ENCODE data around the gene CREB1. TPM values are rescaled to one million over a fixed set of nuclear protein-coding genes. Genes with fewer than 3 reads are reported as not detected.

CREB1 gene
- total RNA-seq, 1 donor from 2014 or later = 83.9 TPM

DNA sequence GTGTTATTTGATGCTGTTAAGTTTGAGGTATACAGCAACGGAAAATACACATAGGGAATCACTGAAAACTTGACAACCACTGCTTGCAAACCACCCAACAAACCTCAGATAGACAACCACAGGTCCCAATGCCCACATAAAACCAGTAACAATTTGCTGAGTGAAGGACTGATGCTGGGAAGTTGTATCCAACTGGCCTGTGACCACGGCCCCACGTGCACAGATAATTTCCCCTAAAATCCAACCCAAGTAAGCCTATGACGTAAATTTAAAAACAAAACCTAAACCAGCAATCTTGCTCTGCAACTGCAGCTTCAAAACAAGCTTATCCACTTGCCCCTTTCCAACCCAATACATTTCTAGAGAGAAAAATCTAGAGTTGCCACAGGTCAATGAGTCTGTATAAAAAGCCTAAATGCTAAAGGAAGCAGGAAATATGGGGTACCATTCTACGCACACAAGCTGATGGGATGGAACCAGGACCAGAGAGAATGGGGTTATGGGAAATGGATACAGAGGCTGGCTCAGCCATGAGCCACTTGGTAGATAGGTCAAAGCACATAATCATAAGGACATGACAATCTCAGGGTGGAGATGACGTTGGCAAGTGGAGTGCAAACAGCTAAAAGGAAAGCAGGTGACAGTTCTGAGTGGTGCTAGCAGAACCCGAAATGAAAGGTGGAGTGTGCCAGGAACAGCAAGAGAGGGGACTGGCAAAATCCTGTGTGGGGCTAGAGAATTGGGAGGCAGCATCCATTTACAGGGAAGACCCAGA, 27.8 kb upstream of the CREB1 start:
- DNase-seq (ENCODE audit: low spot score) = no peak
- peak; percentile 17 for ATAC-seq
- intact Hi-C loops (cut with DNase I) = no loop called here

DNA sequence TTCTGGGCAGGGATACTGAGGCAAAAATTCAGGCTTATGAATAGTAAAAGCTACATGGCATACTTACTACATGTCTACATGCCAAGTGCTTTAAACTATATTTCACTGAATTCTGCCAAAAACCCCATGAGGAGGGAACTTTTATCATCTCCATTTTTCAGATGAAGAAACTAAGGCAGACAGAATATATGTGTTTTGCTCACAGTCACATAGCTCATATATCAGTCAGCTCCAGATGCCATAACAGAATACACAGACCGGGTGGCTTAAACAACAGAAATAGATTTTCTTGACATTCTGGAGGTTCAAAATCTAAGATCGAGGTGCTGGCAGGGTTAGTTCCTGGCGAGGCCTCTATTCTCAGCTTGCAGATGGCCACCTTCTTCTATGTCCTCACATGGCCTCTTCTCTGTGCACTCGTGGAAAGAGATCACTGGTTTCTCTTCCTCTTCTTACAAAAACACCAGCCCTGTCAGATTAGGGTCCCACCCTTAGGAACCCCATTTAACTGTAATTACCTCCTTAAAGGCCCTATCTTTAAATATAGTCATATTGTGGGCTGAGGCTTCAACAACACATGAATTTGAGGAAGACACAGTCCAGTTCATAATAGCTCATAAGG, 27.1 kb upstream of the CREB1 start:
- peak; percentile 41 for ATAC-seq
- intact Hi-C loops (cut with DNase I) = no loop called here
- no peak for DNase-seq (ENCODE audit: low spot score)

DNA sequence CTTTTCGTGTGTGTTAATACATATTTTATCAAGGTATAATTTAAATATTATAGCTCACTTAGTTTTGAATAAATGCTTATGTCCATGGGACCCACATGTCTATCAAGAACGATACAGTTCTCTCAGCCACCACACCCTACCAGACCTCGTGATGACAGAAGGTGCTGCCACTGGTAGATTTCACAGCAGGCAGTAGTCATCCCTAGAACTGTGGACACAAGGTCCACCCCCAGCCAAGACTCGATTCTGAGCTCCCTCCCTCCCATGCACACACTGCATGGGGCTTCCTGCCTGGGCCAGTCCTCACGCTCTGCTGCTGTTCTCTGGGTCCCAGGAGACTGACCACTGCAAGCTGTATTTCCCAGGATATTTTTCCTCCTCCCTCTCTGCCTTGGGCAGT, 26.5 kb upstream of the CREB1 start:
- ATAC-seq = peak; percentile 16
- intact Hi-C loops (cut with DNase I) = no loop called here
- no peak for DNase-seq (ENCODE audit: low spot score)

GRCh38 chr2:207504513-207505170, 25.1 kb upstream of the CREB1 start:
- intact Hi-C loops (cut with DNase I) = no loop called here
- DNase-seq (ENCODE audit: low spot score) (no peak), ATAC-seq (peak; percentile 44)

DNA sequence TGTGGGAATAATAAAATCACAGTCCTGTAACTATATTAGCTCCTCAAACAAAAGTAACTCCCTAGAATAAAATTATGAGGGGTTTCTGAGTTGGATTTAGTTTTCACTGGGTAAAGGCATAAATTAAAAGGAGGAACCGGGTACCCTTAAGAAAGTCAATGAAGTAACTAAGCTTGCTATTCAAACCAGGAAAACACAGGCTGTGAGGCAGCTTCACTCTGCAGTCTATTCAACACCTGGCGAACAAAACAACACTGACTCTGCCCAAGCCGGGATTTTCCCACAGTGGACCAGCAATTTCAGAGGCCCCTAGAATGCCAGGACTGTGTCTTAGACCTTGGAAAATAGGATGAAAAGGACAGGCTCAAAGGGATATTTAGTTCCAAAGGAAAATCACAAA, 24.6 kb upstream of the CREB1 start:
- no peak for DNase-seq (ENCODE audit: low spot score)
- ATAC-seq = no peak
- intact Hi-C loops (cut with DNase I) = no loop called here

DNA sequence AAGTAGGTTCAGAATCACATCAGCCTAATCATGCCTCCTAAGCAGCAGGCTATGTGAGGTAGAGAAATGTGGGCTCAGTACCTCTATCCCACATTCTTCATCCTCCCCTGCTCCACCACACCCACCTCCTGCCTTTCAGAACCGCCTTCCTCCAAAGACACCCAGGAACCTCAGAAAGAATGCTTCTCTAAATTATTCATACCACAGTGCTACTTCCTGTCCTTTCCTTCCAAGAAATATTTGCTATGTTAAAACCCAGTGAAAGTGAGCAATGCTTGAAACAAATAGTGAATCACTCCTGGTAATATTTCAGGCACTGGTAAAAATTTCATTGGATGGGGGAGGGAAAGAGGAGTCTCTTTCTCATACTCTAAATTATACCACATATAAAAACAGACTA, 24.0 kb upstream of the CREB1 start:
- ATAC-seq (peak; percentile 42), DNase-seq (ENCODE audit: low spot score) (no peak)
- intact Hi-C loops (cut with DNase I) = no loop called here

DNA sequence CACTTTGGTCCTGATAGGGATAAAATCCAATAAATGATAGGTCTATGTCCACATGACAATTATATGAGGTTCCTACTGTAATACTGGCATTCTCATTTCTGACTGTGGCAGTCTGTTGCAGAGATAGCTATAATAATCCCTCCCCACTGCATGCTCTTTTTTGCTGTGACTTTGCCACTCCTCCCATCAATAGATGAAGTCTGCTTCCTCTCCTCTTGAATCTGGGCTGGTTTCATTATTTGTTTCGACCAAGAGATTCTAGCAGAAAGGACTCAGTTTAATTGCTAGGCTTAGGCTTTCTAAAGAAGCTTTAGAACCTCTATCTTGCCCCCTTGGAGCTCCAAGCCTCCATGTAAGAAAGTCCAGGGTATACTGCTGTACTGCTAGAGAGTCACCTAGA, 23.3 kb upstream of the CREB1 start:
- ATAC-seq (no peak), DNase-seq (ENCODE audit: low spot score) (no peak)
- intact Hi-C loops (cut with DNase I) = no loop called here

DNA sequence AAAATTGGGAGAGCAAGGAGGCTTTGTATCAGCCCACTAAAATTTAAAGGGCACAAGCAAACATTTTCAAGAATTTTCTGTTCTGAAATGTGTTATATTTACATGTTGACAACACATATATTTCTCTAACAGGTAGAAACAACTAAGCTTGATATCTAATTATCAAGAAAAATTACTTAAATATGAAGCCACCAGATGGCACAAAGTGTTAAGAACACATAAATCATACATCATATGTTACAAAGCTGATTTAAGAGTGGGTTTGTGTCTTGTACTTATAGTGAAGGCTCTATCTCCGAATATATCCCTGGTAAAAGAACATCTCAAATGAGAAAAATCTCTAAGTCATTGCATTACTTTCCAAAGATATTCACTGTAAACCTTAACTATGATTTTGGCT, 19.6 kb upstream of the CREB1 start:
- ATAC-seq (no peak), DNase-seq (ENCODE audit: low spot score) (no peak)
- intact Hi-C loops (cut with DNase I) = no loop called here

DNA sequence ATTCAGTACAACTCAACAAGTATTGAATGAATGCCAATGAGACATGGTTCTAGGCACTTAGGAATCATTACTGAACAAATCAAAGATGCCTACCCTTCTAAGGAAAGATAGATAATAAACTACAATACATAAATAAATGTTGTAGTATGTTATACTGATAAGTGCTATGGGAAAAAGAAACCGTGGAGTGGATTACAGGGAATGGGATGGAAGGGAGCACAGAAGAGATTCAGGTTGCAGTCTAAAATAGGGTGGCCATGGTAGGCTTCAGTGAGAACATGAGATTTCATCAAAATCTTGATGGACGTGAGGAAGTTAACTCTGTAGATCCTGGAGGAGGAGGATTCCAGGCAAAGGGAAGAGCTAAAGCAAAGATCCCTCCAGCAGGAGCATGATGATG, 17.9 kb upstream of the CREB1 start:
- ATAC-seq (no peak), DNase-seq (ENCODE audit: low spot score) (no peak)
- intact Hi-C loops (cut with DNase I) = no loop called here

- intact Hi-C loops (cut with DNase I) = no loop called here
- no peak for ATAC-seq
- no peak for DNase-seq (ENCODE audit: low spot score)
Observed at GRCh38 chr2:207512356-207512755, 17.4 kb upstream of the CREB1 start.

DNA sequence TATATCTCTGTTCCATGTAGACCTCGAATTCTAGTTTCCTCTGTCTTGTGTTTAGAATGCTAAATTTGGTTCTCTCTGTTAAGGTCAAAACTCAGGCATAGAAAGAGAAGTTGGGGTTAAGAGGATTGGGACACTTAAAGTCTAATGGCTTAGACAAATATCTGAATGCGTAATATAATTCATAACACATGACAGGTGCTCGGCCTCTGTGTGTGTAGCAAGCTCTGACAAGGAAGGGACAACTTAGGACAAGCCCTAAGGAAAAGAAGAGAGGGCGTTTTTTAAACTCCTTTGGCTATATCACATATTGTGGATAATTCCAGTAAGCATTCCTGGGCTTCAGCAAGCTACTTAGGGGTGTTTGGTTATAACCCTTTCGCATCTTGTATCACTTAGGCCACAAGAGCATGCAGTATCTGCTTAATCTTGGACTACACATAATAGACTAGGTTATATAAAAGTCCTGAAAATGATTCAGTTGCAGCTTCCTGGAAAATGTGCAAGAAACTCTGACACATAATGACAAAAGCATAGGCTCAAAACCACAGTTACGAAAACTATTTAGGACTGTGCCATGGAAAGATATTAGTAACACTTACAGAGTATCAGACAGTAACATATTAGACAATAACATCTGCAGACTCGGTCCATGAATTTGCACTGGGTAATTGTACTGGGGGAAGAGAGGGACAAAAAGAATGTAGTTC, 16.1 kb upstream of the CREB1 start:
- no peak for DNase-seq (ENCODE audit: low spot score)
- peak; percentile 76 for ATAC-seq
- intact Hi-C loops (cut with DNase I) = no loop called here

DNA sequence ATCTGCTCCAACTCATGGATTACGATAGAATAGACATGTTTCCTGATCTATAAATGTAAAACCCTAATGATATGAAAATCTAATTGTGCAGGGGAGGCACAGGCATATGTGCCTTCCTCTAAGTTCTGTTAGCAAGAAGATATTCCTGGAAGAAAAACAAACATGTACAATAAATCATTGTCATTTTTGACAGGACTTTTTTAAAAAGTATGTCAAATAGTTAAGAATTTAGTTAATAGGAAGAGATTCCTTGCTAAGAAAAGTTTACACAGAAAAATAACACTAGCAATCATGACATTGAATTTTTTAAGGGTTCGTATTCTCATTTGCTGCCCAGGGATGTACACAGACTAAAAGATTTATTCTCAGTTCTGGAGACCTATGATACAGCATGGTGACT, 15.3 kb upstream of the CREB1 start:
- intact Hi-C loops (cut with DNase I) = no loop called here
- DNase-seq (ENCODE audit: low spot score) (no peak), ATAC-seq (no peak)

GRCh38 chr2:207515671-207516070, 14.1 kb upstream of the CREB1 start:
- DNase-seq (ENCODE audit: low spot score) = no peak
- intact Hi-C loops (cut with DNase I) = no loop called here
- ATAC-seq = no peak

DNA sequence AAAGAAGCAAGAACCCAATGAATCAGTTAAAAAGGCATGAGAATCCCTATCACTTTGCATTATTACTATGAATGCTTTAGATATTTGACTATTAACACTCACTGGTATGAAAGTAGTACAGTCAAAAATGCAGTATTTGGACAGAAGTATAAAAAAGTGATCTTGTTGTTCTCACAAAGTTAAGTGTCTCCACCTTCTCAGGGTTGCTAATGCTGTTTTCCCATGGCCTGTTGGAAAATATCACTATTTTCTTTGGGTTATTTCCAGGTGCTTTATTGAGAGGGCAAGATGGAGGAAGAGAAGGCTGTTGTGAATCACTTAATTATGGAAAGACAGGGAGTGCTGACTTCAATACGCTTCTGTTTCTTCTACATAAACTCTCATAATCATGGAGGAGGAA, 13.6 kb upstream of the CREB1 start:
- DNase-seq (ENCODE audit: low spot score) (no peak), ATAC-seq (no peak)
- intact Hi-C loops (cut with DNase I) = no loop called here

GRCh38 chr2:207523005-207523404, 6.8 kb upstream of the CREB1 start:
- intact Hi-C loops (cut with DNase I) = no loop called here

DNA sequence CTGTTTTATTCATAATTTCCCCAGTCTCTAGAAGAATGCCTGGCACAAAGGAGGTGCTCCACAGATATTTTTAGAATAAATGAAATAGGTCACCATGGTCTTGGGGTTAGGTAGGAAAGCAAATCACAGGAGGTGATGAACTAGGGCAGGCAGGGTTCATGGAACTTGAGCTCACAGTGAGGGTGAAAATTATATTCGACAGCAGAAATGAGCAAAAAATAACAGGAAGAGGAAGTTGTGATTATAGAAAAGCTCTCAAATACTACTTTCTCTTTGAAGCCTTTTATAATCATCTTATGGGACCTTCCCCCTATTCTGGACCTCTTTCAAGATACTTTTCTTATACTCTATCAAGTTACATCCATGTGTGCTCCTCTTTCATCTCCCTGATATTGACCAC, 4.5 kb upstream of the CREB1 start:
- no peak for ATAC-seq
- intact Hi-C loops (cut with DNase I) = loop anchor here (5.0 kb wide), 1 partner anchor 97 kb away; no protein-coding TSS in a partner anchor
- DNase-seq (ENCODE audit: low spot score) = no peak

More at GRCh38 chr2:207523005-207523404, 6.8 kb upstream of the CREB1 start:
- DNase-seq (ENCODE audit: low spot score) (no peak), ATAC-seq (no peak)

GRCh38 chr2:207528980-207529329, 807 bp upstream of the CREB1 start:
- DNase-seq (ENCODE audit: low spot score) = no peak
- intact Hi-C loops (cut with DNase I) = loop anchor here (5.0 kb wide), 1 partner anchor 93 kb away; no protein-coding TSS in a partner anchor

GRCh38 chr2:207530160-207531031, 634 bp downstream of the CREB1 start:
- no peak for ATAC-seq
- intact Hi-C loops (cut with DNase I) = loop anchor here (5.0 kb wide), 1 partner anchor 37 kb away; no protein-coding TSS in a partner anchor
- peak; percentile 71 for DNase-seq (ENCODE audit: low spot score)

More at GRCh38 chr2:207528980-207529329, 807 bp upstream of the CREB1 start:
- peak; percentile 8 for ATAC-seq
